ENCODE measurements around the gene MYO5A. TPM values are rescaled to one million over a fixed set of nuclear protein-coding genes. Genes with fewer than 3 reads are reported as not detected.

Gene MYO5A
- total RNA-seq, 1 experiment from 2014 or later, result 9.9 TPM

DNA sequence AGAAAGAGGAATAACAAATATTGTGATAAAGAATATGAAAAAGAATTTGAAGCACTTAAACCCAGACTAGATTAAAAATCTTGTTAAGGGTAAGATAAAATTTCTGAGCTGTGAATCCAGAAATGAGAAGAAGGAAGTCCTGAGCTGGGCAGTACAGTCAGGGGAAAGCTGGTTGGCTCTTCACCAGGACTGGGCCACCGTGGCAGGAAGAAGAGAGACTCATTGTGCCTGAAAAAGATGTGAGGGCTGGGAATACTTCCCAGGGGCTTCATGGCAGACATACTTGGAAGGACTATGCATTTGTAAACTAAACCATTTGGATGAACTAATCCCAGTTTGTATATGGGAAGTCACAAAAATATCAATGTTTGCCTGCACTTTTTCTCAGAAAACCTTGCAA, 204.6 kb downstream of the MYO5A start:
- intact Hi-C loops (cut with micrococcal nuclease; ENCODE audit: unreplicated experiment), result no loop called here
- TF ChIP-seq, protein P1, sequence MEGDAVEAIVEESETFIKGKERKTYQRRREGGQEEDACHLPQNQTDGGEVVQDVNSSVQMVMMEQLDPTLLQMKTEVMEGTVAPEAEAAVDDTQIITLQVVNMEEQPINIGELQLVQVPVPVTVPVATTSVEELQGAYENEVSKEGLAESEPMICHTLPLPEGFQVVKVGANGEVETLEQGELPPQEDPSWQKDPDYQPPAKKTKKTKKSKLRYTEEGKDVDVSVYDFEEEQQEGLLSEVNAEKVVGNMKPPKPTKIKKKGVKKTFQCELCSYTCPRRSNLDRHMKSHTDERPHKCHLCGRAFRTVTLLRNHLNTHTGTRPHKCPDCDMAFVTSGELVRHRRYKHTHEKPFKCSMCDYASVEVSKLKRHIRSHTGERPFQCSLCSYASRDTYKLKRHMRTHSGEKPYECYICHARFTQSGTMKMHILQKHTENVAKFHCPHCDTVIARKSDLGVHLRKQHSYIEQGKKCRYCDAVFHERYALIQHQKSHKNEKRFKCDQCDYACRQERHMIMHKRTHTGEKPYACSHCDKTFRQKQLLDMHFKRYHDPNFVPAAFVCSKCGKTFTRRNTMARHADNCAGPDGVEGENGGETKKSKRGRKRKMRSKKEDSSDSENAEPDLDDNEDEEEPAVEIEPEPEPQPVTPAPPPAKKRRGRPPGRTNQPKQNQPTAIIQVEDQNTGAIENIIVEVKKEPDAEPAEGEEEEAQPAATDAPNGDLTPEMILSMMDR (IDR thresholded peaks at IDR 0.05; ENCODE audit: insufficient read depth in 1 of 2, low read depth in 1 of 2, low read length in 1 of 2, severe bottlenecking in 1 of 2, unreplicated experiment in 1 of 2), result no peak
- POLR2A ChIA-PET, result no interaction called here
- CTCF ChIA-PET, result no interaction called here
- Mint-ChIP-seq H3K27ac (ENCODE audit: unreplicated experiment) (no peak overlapping the region), H3K36me3 (ENCODE audit: insufficient read depth, unreplicated experiment) (no peaks in the 10 kb centered on the region), H3K4me1 (ENCODE audit: low read depth, unreplicated experiment) (no peaks in the 10 kb centered on the region), H3K4me3 (ENCODE audit: unreplicated experiment) (no peak overlapping the region), H3K27me3 (ENCODE audit: insufficient read depth, unreplicated experiment) (no peaks in the 10 kb centered on the region), H3K9me3 (ENCODE audit: unreplicated experiment) (no peaks in the 10 kb centered on the region)
- H3K36me3 ChIP-seq (ENCODE audit: control insufficient read depth, insufficient read depth, low read length), result no peaks in the 10 kb centered on the region
- no peak for DNase-seq
- no TSS peak for BruUV-seq (replicated peaks)
- H3K4me1 ChIP-seq, result no peaks in the 10 kb centered on the region
- H3K9me3 ChIP-seq, result no peaks in the 10 kb centered on the region
- H3K4me3 ChIP-seq (ENCODE audit: low read depth, low read length), result no peak overlapping the region
- H3K27me3 ChIP-seq (replicated peaks; ENCODE audit: control insufficient read depth, insufficient read depth, low read length), result no peaks in the 10 kb centered on the region

DNA sequence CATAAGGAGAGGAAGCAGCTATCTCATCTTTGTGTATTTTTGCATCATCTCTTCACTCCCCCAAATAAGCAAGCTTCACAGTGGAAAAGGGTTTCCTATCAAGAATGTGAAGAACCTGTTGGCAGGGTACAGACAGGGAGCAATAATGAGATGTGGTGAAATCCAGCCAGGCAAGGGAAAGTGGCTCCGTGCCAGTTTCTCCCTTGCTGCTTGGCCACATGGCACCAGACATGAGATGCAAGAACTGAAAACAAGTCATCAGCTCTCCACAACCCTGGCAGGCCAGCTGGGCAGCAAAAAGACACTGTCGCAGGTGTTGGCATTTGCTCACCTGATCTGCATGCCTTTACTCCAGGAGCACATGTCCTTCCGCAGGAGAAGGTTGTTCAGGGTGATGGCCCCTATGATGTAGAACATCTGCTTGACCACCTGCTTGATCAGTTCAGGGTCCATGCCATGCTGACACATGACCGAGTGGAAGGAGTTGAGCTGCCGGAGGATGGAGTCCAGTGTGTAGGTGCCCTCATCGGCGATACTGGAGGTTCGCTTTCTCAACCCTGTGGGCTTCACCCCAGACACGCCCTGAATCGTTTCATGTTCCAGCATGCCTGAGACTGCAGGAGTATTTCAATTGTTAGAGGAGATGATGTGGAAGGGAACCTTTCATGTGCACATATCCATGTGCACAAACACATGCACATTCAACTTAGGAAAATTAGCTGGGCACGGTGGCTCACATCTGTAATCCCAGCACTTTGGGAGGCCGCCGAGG, 209.8 kb downstream of the MYO5A start:
- Histone ChIP-seq H3K27me3 (replicated peaks; ENCODE audit: control insufficient read depth, insufficient read depth, low read length) (no peaks in the 10 kb centered on the region), H3K4me3 (ENCODE audit: low read depth, low read length) (no peak overlapping the region), H3K4me1 (no peaks in the 10 kb centered on the region), H3K9me3 (no peaks in the 10 kb centered on the region), H3K36me3 (ENCODE audit: control insufficient read depth, insufficient read depth, low read length) (no peaks in the 10 kb centered on the region)
- POLR2A ChIA-PET, result no interaction called here
- CTCF ChIA-PET, result no interaction called here
- Mint-ChIP-seq H3K36me3 (ENCODE audit: insufficient read depth, unreplicated experiment) (no peaks in the 10 kb centered on the region), H3K4me3 (ENCODE audit: unreplicated experiment) (no peak overlapping the region), H3K4me1 (ENCODE audit: low read depth, unreplicated experiment) (no peaks in the 10 kb centered on the region), H3K9me3 (ENCODE audit: unreplicated experiment) (no peaks in the 10 kb centered on the region), H3K27ac (ENCODE audit: unreplicated experiment) (no peak overlapping the region), H3K27me3 (ENCODE audit: insufficient read depth, unreplicated experiment) (no peaks in the 10 kb centered on the region)
- TF ChIP-seq, protein P1 (IDR thresholded peaks at IDR 0.05; ENCODE audit: insufficient read depth in 1 of 2, low read depth in 1 of 2, low read length in 1 of 2, severe bottlenecking in 1 of 2, unreplicated experiment in 1 of 2), result no peak
- intact Hi-C loops (cut with micrococcal nuclease; ENCODE audit: unreplicated experiment), result no loop called here
- no peak for DNase-seq
- BruUV-seq (replicated peaks), result no TSS peak

DNA sequence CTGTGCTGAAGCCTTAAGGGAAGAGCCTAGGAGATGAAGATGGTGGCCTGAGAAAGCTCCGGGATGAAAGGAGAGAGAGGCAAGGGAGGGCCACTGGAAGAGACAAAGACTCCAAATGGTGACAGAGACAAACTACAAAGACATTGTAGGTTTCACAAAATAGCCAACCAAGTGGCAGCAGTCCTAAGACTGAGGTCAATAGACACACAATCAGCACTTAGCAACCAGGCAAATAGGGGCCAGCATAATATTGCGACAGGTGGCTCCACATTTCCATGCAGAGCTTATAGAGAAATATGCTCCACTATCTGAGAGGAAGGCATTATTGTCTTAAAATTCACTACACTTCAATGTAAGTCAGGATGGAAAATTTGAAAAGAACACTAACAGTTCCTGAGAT, 211.0 kb downstream of the MYO5A start:
- DNase-seq, result no peak
- POLR2A ChIA-PET, result no interaction called here
- H3K27me3 ChIP-seq (replicated peaks; ENCODE audit: control insufficient read depth, insufficient read depth, low read length), result no peaks in the 10 kb centered on the region
- intact Hi-C loops (cut with micrococcal nuclease; ENCODE audit: unreplicated experiment), result no loop called here
- H3K36me3 Mint-ChIP-seq (ENCODE audit: insufficient read depth, unreplicated experiment), result no peaks in the 10 kb centered on the region
- CTCF ChIA-PET, result no interaction called here
- no peaks in the 10 kb centered on the region for H3K9me3 ChIP-seq
- no peak overlapping the region for H3K4me3 ChIP-seq (ENCODE audit: low read depth, low read length)
- no peak overlapping the region for H3K4me3 Mint-ChIP-seq (ENCODE audit: unreplicated experiment)
- no peak overlapping the region for H3K27ac Mint-ChIP-seq (ENCODE audit: unreplicated experiment)
- BruUV-seq (replicated peaks), result no TSS peak
- TF ChIP-seq, protein P1 (IDR thresholded peaks at IDR 0.05; ENCODE audit: insufficient read depth in 1 of 2, low read depth in 1 of 2, low read length in 1 of 2, severe bottlenecking in 1 of 2, unreplicated experiment in 1 of 2), result no peak
- H3K4me1 ChIP-seq, result no peaks in the 10 kb centered on the region
- H3K36me3 ChIP-seq (ENCODE audit: control insufficient read depth, insufficient read depth, low read length), result no peaks in the 10 kb centered on the region
- H3K4me1 Mint-ChIP-seq (ENCODE audit: low read depth, unreplicated experiment), result no peaks in the 10 kb centered on the region
- no peaks in the 10 kb centered on the region for H3K27me3 Mint-ChIP-seq (ENCODE audit: insufficient read depth, unreplicated experiment)
- H3K9me3 Mint-ChIP-seq (ENCODE audit: unreplicated experiment), result no peaks in the 10 kb centered on the region
